NCI-H1417 treated with DMSO at 0.1 percent for 48 hours (cell line): ENCODE measurements around the gene ABHD5.

Experiments
- DNase-seq: peaks from one replicate; lab custom pipeline; 2025; lab: John Stamatoyannopoulos, UW

The ABHD5 gene

GRCh38 chr3:43723121-43723734 lies 32.5 kb downstream of the ABHD5 start:
- no peak for DNase-seq

GRCh38 chr3:43726521-43726920 lies 35.8 kb downstream of the ABHD5 start:
- DNase-seq = no peak

GRCh38 chr3:43727930-43728329 lies 37.2 kb downstream of the ABHD5 start:
- no peak for DNase-seq

- DNase-seq = no peak
These were observed 37.7 kb downstream of the ABHD5 start for GRCh38 chr3:43728476-43728875.

- DNase-seq = no peak
These were observed 38.2 kb downstream of the ABHD5 start for GRCh38 chr3:43728947-43729346.

GRCh38 chr3:43729707-43730414 lies 39.1 kb downstream of the ABHD5 start:
- no peak for DNase-seq

- no peak for DNase-seq
These were observed 42.1 kb downstream of the ABHD5 start for GRCh38 chr3:43732747-43733425.

- DNase-seq = no peak
These were observed 43.0 kb downstream of the ABHD5 start for GRCh38 chr3:43733459-43734384.

- DNase-seq = no peak
These were observed 43.9 kb downstream of the ABHD5 start for GRCh38 chr3:43734685-43735084.

GRCh38 chr3:43735618-43736017 lies 44.9 kb downstream of the ABHD5 start:
- no peak for DNase-seq

- no peak for DNase-seq
These were observed 46.1 kb downstream of the ABHD5 start for GRCh38 chr3:43736558-43737440.

GRCh38 chr3:43738305-43738704 lies 47.6 kb downstream of the ABHD5 start:
- DNase-seq = no peak

GRCh38 chr3:43742920-43743319 lies 52.2 kb downstream of the ABHD5 start:
- DNase-seq = no peak

- no peak for DNase-seq
These were observed 56.9 kb downstream of the ABHD5 start for GRCh38 chr3:43747641-43748040.

GRCh38 chr3:43748179-43748578 lies 57.4 kb downstream of the ABHD5 start:
- no peak for DNase-seq

- DNase-seq = no peak
These were observed 57.9 kb downstream of the ABHD5 start for GRCh38 chr3:43748645-43749044.

GRCh38 chr3:43752905-43753304 lies 62.2 kb downstream of the ABHD5 start:
- DNase-seq = no peak

- DNase-seq = no peak
These were observed 63.3 kb downstream of the ABHD5 start for GRCh38 chr3:43753741-43754715.

- DNase-seq = no peak
These were observed 64.9 kb downstream of the ABHD5 start for GRCh38 chr3:43755516-43756200.
